Nephron progenitor cell (in vitro differentiated cells): ENCODE results near the gene NRXN2.

Experiments
- DNase-seq: peaks from one replicate; pipeline ENCODE4 v3.0.0; 2021
- H3K27ac Mint-ChIP-seq: 2 replicates; pipeline ENCODE4 v1.8.0; 2021; ENCODE audit warnings: mild to moderate bottlenecking, moderate library complexity, mixed read lengths
- H3K27me3 Mint-ChIP-seq: 2 replicates; pipeline ENCODE4 v1.8.0; 2021; ENCODE audit warnings: mild to moderate bottlenecking, low read depth, mixed read lengths; ENCODE audit not compliant: poor library complexity
- H3K36me3 Mint-ChIP-seq: 2 replicates; pipeline ENCODE4 v1.8.0; 2021; ENCODE audit warnings: low read depth, mixed read lengths
- H3K4me1 Mint-ChIP-seq: 2 replicates; pipeline ENCODE4 v1.8.0; 2021; ENCODE audit warnings: mixed read lengths
- H3K4me3 Mint-ChIP-seq: 2 replicates; pipeline ENCODE4 v1.8.0; 2021; ENCODE audit warnings: mild to moderate bottlenecking, moderate library complexity, mixed read lengths
- H3K9me3 Mint-ChIP-seq: 2 replicates; pipeline ENCODE4 v1.8.0; 2021; ENCODE audit warnings: mild to moderate bottlenecking, moderate library complexity, mixed read lengths
- TF ChIP-seq, protein P1 (sequence below): fragments of 200-600 bp; sonication (generic); IDR thresholded peaks from 2 replicates; pipeline ENCODE4 v1.5.0; 2021; ENCODE audit warnings: antibody characterized with exemption

The NRXN2 gene

GRCh38 chr11:64560941-64561340 lies 162.1 kb downstream of the NRXN2 start:
- TF ChIP-seq, protein P1, sequence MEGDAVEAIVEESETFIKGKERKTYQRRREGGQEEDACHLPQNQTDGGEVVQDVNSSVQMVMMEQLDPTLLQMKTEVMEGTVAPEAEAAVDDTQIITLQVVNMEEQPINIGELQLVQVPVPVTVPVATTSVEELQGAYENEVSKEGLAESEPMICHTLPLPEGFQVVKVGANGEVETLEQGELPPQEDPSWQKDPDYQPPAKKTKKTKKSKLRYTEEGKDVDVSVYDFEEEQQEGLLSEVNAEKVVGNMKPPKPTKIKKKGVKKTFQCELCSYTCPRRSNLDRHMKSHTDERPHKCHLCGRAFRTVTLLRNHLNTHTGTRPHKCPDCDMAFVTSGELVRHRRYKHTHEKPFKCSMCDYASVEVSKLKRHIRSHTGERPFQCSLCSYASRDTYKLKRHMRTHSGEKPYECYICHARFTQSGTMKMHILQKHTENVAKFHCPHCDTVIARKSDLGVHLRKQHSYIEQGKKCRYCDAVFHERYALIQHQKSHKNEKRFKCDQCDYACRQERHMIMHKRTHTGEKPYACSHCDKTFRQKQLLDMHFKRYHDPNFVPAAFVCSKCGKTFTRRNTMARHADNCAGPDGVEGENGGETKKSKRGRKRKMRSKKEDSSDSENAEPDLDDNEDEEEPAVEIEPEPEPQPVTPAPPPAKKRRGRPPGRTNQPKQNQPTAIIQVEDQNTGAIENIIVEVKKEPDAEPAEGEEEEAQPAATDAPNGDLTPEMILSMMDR, result no peak
- Mint-ChIP-seq H3K27me3 (peaks cover 5% of the 10 kb centered on the region), H3K4me1 (peaks cover 55% of the 10 kb centered on the region), H3K4me3 (no peak overlapping the region), H3K27ac (peak overlapping the region; percentile 95), H3K36me3 (no peaks in the 10 kb centered on the region), H3K9me3 (no peaks in the 10 kb centered on the region)
- no peak for DNase-seq

DNA sequence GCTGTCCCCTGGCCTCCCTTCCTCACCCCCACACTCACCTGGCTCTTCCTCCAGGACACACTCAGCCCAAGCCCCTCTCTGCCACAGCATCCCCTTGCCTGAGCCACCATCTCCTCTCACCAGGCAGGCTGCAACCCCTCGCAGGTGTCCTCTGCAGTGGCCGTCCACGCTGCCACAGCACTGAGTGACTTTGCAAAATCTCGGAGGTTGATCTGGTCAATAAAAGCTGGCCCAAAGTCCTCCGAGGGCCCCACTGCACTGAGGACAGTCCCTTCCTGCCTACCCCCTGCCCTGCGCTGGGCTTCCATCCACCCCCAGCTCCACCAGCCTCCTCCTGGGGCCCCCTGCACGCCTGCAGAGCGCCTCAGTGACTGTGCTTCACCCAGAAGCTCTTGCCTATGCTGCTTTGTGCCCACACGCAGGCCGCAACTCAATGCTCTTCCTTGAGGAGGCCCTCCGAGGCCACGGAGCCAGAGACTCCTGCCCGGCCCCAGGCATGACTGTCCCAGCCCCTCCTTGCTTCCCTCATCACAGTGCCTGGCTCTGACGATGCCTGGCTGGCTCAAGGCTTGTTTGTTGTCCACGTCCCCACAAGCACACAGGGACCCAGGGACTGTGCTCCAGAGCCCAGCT lies 162.7 kb downstream of the NRXN2 start:
- Mint-ChIP-seq H3K4me1 (peaks cover 55% of the 10 kb centered on the region), H3K9me3 (no peaks in the 10 kb centered on the region)
- DNase-seq, result no peak

GRCh38 chr11:64559351-64560138 lies 163.5 kb downstream of the NRXN2 start:
- Mint-ChIP-seq H3K27me3 (peaks cover 4% of the 10 kb centered on the region), H3K4me1 (peaks cover 56% of the 10 kb centered on the region), H3K4me3 (no peak overlapping the region), H3K9me3 (no peaks in the 10 kb centered on the region), H3K36me3 (no peaks in the 10 kb centered on the region), H3K27ac (no peak overlapping the region)
- TF ChIP-seq, protein P1, result no peak
- peak; percentile 52 for DNase-seq

More for the DNA sequence above, 162.7 kb downstream of the NRXN2 start:
- Mint-ChIP-seq H3K36me3 (no peaks in the 10 kb centered on the region), H3K4me3 (no peak overlapping the region), H3K27ac (peak overlapping the region; percentile 95), H3K27me3 (peaks cover 5% of the 10 kb centered on the region)
- TF ChIP-seq, protein P1, result no peak

DNA sequence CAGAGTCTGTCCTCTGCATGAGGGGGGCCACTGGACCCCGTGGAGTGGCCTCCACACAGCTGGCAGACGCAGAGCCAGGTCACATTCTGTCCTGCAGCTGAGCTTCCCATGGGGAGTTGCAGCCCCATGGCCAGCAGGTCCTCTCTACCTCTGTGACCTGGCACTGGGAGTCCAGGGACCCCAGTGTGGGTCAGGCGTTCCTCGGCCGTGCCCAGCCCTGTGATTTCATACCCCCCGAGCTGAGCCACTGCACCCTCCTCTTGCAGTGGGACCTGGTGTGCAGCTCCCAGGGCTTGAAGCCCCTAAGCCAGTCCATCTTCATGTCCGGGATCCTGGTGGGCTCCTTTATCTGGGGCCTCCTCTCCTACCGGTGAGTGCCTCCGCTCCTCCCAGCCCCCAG lies 164.1 kb downstream of the NRXN2 start:
- no peaks in the 10 kb centered on the region for H3K27me3 Mint-ChIP-seq
- H3K36me3 Mint-ChIP-seq, result no peaks in the 10 kb centered on the region
- TF ChIP-seq, protein P1, result no peak
- no peak for DNase-seq
- H3K4me1 Mint-ChIP-seq, result peaks cover 63% of the 10 kb centered on the region
- no peaks in the 10 kb centered on the region for H3K9me3 Mint-ChIP-seq
- H3K4me3 Mint-ChIP-seq, result no peak overlapping the region
- H3K27ac Mint-ChIP-seq, result peak overlapping the region; percentile 39

DNA sequence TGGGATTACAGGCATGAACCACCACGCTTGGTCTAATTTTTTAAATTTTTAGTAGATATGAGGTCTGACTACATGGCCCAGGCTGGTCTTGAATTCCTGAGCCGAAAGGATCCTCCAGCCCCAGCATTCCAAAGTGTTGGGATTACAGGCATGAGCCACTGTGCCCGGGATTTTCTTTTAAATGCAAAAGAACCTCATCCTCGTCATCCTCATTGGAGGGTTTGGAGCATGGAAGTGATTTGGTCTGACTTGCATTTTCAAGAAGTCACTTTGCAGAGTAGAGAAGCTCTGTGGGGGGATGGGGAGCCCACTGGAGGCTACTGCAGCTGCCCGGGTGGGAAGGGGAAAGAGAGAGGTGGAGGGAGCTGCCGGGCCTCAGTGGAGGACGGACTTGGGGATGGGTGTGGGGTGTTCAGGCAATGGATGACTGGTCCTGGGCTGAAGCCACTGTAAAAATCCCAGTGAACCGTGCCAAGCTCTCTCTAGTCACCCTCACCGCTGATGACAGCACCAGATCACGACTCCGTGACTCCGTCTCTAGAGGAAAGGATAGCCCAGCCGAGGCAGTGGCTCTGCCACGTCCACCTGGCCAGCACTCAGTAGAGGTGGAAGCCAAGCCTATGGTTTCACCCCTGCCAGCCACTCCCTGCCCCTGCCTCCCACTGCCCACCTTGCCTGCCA lies 164.8 kb downstream of the NRXN2 start:
- H3K4me3 Mint-ChIP-seq, result no peak overlapping the region
- peaks cover 3% of the 10 kb centered on the region for H3K9me3 Mint-ChIP-seq
- no peak for DNase-seq
- peaks cover 68% of the 10 kb centered on the region for H3K4me1 Mint-ChIP-seq
- H3K27ac Mint-ChIP-seq, result no peak overlapping the region
- H3K27me3 Mint-ChIP-seq, result no peaks in the 10 kb centered on the region
- H3K36me3 Mint-ChIP-seq, result no peaks in the 10 kb centered on the region
- TF ChIP-seq, protein P1, result no peak
